DMS 273 treated with DMSO at 0.1 percent for 48 hours (cell line): Measurements from ENCODE around the gene OR11H6.
"Not testable (repeated sequence)": the region's sequence is repeated elsewhere in the genome, so short reads cannot be mapped to it uniquely, and the experiment has no call there.

Experiments used
- DNase-seq: peaks from one replicate; lab custom pipeline; 2025; lab: John Stamatoyannopoulos, UW

OR11H6 gene

GRCh38 chr14:20264361-20264760 is 40.9 kb downstream of the OR11H6 start:
- not testable (repeated sequence) for DNase-seq

- DNase-seq, result no peak
Observed at GRCh38 chr14:20274062-20274461, 50.6 kb downstream of the OR11H6 start.
